HepG2 (cell line): ENCODE data around the gene TARS3. TPM values are rescaled to one million over a fixed set of nuclear protein-coding genes. Genes with fewer than 3 reads are reported as not detected.

ENCODE experiments used
- GATAD1 ChIP-seq: IDR thresholded peaks from 2 replicates; pipeline ENCODE4 v1.6.1; 2016; ENCODE audit warnings: missing genetic modification reagents, missing compliant biosample characterization
- MAZ ChIP-seq, 2 experiments: sonication (generic) in 1 of 2; formaldehyde crosslinking in 1 of 2; IDR thresholded peaks; 2 replicates each; pipeline versions ENCODE4 v1.5.0 to v1.6.1; 2012 to 2020; ENCODE audit warnings: low read depth in 2 of 2, mild to moderate bottlenecking in 2 of 2, borderline replicate concordance in 1 of 2, improper control_type of control experiment in 1 of 2, low read length in 1 of 2, missing genetic modification reagents in 1 of 2, moderate library complexity in 1 of 2
- RXRB ChIP-seq: IDR thresholded peaks from 2 replicates; pipeline ENCODE4 v1.6.1; 2016; ENCODE audit warnings: borderline replicate concordance, missing genetic modification reagents, missing compliant biosample characterization
- SIX4 ChIP-seq: sonication (generic); formaldehyde crosslinking; IDR thresholded peaks from 2 replicates; pipeline ENCODE4 v1.4.0; 2020; ENCODE audit warnings: missing genetic modification reagents
- SYNCRIP ChIP-seq: fragments of 200-400 bp; formaldehyde crosslinking; IDR thresholded peaks from 2 replicates; pipeline ENCODE4 v1.6.1; 2018; ENCODE audit warnings: mild to moderate bottlenecking, low read depth, low read length; ENCODE audit not compliant: insufficient read depth
- ZC3H13 ChIP-seq: sonication (generic); formaldehyde crosslinking; IDR thresholded peaks from 2 replicates; pipeline ENCODE4 v1.8.1; 2023; ENCODE audit warnings: mild to moderate bottlenecking, missing genetic modification reagents, moderate library complexity
- ZFP37 ChIP-seq: sonication (generic); formaldehyde crosslinking; IDR thresholded peaks from 2 replicates; pipeline ENCODE4 v1.4.0; 2020; ENCODE audit warnings: missing genetic modification reagents, borderline replicate concordance
- ZNF101 ChIP-seq: sonication (generic); formaldehyde crosslinking; IDR thresholded peaks from 2 replicates; pipeline ENCODE4 v1.4.0; 2020; ENCODE audit warnings: mild to moderate bottlenecking, low read depth, missing genetic modification reagents, borderline replicate concordance
- ZNF17 ChIP-seq: sonication (generic); formaldehyde crosslinking; IDR thresholded peaks from 2 replicates; pipeline ENCODE4 v1.5.0; 2020; ENCODE audit warnings: mild to moderate bottlenecking, missing genetic modification reagents
- ZNF451 ChIP-seq: sonication (generic); formaldehyde crosslinking; IDR thresholded peaks from 2 replicates; pipeline ENCODE4 v1.5.0; 2020; ENCODE audit warnings: mild to moderate bottlenecking, missing genetic modification reagents
- ZNF557 ChIP-seq: sonication (generic); formaldehyde crosslinking; IDR thresholded peaks from 2 replicates; pipeline ENCODE4 v1.4.0; 2020; ENCODE audit warnings: missing genetic modification reagents
- polyA plus RNA-seq, 8 experiments: library from polyadenylated mRNA; depleted of rRNA in 3 of 8; stranded (reverse) in 7 of 8; unstranded in 1 of 8; fragments of >200 nt; fragmentation: Illumina TruSeq in 4 of 8; extraction: Trizol in 4 of 8; gene quantifications; 2 replicates each; pipeline versions ENCODE4 v1.2.1 to v1.2.3, GENCODE V29; 2011 to 2016; ENCODE audit warnings: low read depth in 4 of 8, missing spikeins in 1 of 8, mixed read lengths in 1 of 8; ENCODE audit not compliant: insufficient read depth in 1 of 8
- total RNA-seq, 5 experiments: library from RNA; depleted of rRNA; stranded (reverse); fragments of >200 nt; fragmentation: Illumina TruSeq; extraction: Trizol; gene quantifications; 2 replicates each; pipeline ENCODE4 v1.2.3, GENCODE V29; 2016; ENCODE audit warnings: low read depth in 1 of 5
- TF ChIP-seq, protein P1 (sequence below): fragments of 450-650 bp; IDR thresholded peaks from 2 replicates; pipeline ENCODE4 v1.6.1; 2017; ENCODE audit warnings: mild to moderate bottlenecking
- TF ChIP-seq, protein P2 (sequence below): sonication (generic); formaldehyde crosslinking; IDR thresholded peaks from 2 replicates; pipeline ENCODE4 v1.5.0; 2020; ENCODE audit warnings: mild to moderate bottlenecking, missing genetic modification reagents
- TF ChIP-seq, protein P3 (sequence below): sonication (generic); formaldehyde crosslinking; IDR thresholded peaks from 2 replicates; pipeline ENCODE4 v1.5.1; 2020; ENCODE audit warnings: missing genetic modification reagents, mild to moderate bottlenecking, borderline replicate concordance
- TF ChIP-seq, protein P4 (sequence below): sonication (generic); formaldehyde crosslinking; IDR thresholded peaks from 2 replicates; pipeline ENCODE4 v1.9.0; 2021; ENCODE audit warnings: mild to moderate bottlenecking, missing genetic modification reagents

Gene TARS3
- total and polyA plus RNA-seq, 2 of the 13 experiments (the other 11 are each of a cell fraction or from before 2014, with no cell fraction given), result 4.1 to 11.7 TPM

DNA sequence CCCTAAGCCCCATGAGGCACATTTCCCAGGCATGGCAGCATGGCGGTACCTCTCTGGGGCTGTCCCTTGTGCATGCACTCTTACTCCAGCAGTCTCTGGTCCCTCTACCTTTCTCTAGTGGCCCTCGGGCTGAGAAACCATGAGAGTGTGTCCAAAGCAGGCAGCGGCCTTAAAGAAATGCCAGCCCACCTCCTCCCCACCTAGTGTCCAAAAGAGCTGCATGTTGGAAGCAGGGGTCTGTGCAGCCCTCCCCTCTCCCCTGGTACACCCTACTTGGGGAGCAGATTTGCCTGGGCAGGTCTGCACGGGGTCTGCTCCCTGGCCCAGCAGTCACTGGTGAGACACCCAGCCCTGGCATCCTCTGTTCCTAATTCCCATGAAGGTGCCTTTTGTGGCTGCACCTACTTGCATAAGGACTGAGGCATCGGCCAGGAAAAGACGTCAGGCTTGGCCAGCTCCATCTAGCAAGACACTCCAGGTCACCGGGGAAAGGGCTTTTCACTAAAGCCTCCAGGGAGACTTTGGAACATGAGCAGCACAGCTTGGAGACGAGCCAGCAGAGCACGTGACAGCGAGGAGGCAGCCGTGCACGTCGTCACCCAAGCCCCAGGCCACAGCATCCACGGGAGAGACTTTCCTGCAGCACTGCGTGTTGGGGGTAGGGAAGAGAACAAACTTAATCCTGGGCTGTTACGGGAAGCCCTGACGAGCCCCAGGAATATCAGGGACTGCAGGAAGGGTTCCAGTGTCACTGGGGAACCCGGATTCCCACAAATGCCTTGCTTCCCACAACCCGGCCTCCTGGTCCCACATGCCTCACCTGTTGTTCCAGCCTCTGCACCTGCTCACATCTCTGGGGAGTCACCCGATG is 110.9 kb downstream of the TARS3 start (continued):
- TF ChIP-seq SYNCRIP (no peak), RXRB (CRISPR knock-in tag) (peak; percentile 48; the same call in 1 of the 2 replicates), ZC3H13 (CRISPR knock-in tag) (peak; percentile 68), MAZ (IDR thresholded peaks at IDR 0.05; ENCODE audit: borderline replicate concordance, low read depth, low read length) (no peak), MAZ (CRISPR knock-in tag; IDR thresholded peaks at IDR 0.05; ENCODE audit: low read depth) (no peak), SIX4 (CRISPR knock-in tag) (no peak), ZNF101 (no peak), GATAD1 (CRISPR knock-in tag) (no peak), ZNF557 (no peak; the same call in 1 of the 2 replicates), ZNF451 (CRISPR knock-in tag) (no peak), ZNF17 (CRISPR knock-in tag) (no peak), ZFP37 (CRISPR knock-in tag) (peak; percentile 50; the same call in 1 of the 2 replicates)
- TF ChIP-seq, protein P1, sequence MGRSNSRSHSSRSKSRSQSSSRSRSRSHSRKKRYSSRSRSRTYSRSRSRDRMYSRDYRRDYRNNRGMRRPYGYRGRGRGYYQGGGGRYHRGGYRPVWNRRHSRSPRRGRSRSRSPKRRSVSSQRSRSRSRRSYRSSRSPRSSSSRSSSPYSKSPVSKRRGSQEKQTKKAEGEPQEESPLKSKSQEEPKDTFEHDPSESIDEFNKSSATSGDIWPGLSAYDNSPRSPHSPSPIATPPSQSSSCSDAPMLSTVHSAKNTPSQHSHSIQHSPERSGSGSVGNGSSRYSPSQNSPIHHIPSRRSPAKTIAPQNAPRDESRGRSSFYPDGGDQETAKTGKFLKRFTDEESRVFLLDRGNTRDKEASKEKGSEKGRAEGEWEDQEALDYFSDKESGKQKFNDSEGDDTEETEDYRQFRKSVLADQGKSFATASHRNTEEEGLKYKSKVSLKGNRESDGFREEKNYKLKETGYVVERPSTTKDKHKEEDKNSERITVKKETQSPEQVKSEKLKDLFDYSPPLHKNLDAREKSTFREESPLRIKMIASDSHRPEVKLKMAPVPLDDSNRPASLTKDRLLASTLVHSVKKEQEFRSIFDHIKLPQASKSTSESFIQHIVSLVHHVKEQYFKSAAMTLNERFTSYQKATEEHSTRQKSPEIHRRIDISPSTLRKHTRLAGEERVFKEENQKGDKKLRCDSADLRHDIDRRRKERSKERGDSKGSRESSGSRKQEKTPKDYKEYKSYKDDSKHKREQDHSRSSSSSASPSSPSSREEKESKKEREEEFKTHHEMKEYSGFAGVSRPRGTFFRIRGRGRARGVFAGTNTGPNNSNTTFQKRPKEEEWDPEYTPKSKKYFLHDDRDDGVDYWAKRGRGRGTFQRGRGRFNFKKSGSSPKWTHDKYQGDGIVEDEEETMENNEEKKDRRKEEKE, result no peak
- TF ChIP-seq, protein P2, sequence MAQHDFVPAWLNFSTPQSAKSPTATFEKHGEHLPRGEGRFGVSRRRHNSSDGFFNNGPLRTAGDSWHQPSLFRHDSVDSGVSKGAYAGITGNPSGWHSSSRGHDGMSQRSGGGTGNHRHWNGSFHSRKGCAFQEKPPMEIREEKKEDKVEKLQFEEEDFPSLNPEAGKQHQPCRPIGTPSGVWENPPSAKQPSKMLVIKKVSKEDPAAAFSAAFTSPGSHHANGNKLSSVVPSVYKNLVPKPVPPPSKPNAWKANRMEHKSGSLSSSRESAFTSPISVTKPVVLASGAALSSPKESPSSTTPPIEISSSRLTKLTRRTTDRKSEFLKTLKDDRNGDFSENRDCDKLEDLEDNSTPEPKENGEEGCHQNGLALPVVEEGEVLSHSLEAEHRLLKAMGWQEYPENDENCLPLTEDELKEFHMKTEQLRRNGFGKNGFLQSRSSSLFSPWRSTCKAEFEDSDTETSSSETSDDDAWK (CRISPR knock-in tag), result no peak
- TF ChIP-seq, protein P3, sequence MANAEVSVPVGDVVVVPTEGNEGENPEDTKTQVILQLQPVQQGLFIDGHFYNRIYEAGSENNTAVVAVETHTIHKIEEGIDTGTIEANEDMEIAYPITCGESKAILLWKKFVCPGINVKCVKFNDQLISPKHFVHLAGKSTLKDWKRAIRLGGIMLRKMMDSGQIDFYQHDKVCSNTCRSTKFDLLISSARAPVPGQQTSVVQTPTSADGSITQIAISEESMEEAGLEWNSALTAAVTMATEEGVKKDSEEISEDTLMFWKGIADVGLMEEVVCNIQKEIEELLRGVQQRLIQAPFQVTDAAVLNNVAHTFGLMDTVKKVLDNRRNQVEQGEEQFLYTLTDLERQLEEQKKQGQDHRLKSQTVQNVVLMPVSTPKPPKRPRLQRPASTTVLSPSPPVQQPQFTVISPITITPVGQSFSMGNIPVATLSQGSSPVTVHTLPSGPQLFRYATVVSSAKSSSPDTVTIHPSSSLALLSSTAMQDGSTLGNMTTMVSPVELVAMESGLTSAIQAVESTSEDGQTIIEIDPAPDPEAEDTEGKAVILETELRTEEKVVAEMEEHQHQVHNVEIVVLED (CRISPR knock-in tag), result peak; percentile 18; the same call in 1 of the 2 replicates
- TF ChIP-seq, protein P4, sequence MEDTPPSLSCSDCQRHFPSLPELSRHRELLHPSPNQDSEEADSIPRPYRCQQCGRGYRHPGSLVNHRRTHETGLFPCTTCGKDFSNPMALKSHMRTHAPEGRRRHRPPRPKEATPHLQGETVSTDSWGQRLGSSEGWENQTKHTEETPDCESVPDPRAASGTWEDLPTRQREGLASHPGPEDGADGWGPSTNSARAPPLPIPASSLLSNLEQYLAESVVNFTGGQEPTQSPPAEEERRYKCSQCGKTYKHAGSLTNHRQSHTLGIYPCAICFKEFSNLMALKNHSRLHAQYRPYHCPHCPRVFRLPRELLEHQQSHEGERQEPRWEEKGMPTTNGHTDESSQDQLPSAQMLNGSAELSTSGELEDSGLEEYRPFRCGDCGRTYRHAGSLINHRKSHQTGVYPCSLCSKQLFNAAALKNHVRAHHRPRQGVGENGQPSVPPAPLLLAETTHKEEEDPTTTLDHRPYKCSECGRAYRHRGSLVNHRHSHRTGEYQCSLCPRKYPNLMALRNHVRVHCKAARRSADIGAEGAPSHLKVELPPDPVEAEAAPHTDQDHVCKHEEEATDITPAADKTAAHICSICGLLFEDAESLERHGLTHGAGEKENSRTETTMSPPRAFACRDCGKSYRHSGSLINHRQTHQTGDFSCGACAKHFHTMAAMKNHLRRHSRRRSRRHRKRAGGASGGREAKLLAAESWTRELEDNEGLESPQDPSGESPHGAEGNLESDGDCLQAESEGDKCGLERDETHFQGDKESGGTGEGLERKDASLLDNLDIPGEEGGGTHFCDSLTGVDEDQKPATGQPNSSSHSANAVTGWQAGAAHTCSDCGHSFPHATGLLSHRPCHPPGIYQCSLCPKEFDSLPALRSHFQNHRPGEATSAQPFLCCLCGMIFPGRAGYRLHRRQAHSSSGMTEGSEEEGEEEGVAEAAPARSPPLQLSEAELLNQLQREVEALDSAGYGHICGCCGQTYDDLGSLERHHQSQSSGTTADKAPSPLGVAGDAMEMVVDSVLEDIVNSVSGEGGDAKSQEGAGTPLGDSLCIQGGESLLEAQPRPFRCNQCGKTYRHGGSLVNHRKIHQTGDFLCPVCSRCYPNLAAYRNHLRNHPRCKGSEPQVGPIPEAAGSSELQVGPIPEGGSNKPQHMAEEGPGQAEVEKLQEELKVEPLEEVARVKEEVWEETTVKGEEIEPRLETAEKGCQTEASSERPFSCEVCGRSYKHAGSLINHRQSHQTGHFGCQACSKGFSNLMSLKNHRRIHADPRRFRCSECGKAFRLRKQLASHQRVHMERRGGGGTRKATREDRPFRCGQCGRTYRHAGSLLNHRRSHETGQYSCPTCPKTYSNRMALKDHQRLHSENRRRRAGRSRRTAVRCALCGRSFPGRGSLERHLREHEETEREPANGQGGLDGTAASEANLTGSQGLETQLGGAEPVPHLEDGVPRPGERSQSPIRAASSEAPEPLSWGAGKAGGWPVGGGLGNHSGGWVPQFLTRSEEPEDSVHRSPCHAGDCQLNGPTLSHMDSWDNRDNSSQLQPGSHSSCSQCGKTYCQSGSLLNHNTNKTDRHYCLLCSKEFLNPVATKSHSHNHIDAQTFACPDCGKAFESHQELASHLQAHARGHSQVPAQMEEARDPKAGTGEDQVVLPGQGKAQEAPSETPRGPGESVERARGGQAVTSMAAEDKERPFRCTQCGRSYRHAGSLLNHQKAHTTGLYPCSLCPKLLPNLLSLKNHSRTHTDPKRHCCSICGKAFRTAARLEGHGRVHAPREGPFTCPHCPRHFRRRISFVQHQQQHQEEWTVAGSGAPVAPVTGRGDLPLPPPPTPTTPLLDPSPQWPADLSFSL (CRISPR knock-in tag), result no peak
